Activated CD4-positive, alpha-beta T cell treated with anti-CD3 and anti-CD28 coated beads for 36 hours (primary cell): Measurements from ENCODE around the gene ROR1. TPM values are rescaled to one million over a fixed set of nuclear protein-coding genes. Genes with fewer than 3 reads are reported as not detected.
"Not testable (repeated sequence)": the region's sequence is repeated elsewhere in the genome, so short reads cannot be mapped to it uniquely, and the experiment has no call there.

Source experiments
- ATAC-seq: fragments of 200-7000 bp; cut with Tn5 transposase; one replicate; pipeline ENCODE4 v1.10.0; 2021; ENCODE audit warnings: mild to moderate bottlenecking, moderate library complexity
- CTCF ChIA-PET: fragments of 350-600 bp; sonication (Branson Sonifier 250); formaldehyde crosslinking; loops from one replicate; lab custom pipeline; 2021; ENCODE audit warnings: antibody characterized with exemption; lab: Charles Lee
- POLR2A ChIA-PET: fragments of 350-600 bp; sonication (Branson Sonifier 250); formaldehyde crosslinking; loops from one replicate; lab custom pipeline; 2021; ENCODE audit warnings: antibody characterized with exemption, inconsistent platforms; lab: Charles Lee
- DNase-seq: peaks from one replicate; pipeline ENCODE4 v3.0.0-alpha.2; 2020
- H3K27ac Mint-ChIP-seq: one replicate; pipeline ENCODE4 v1.8.0; 2021; ENCODE audit warnings: mixed read lengths
- H3K27me3 Mint-ChIP-seq: one replicate; pipeline ENCODE4 v1.8.0; 2021; ENCODE audit warnings: mixed read lengths
- H3K36me3 Mint-ChIP-seq: one replicate; pipeline ENCODE4 v1.8.0; 2021; ENCODE audit warnings: low read depth, mixed read lengths
- H3K4me1 Mint-ChIP-seq: one replicate; pipeline ENCODE4 v1.8.0; 2021; ENCODE audit warnings: mixed read lengths
- H3K4me3 Mint-ChIP-seq: one replicate; pipeline ENCODE4 v1.8.0; 2021; ENCODE audit warnings: mild to moderate bottlenecking, moderate library complexity, mixed read lengths
- H3K9me3 Mint-ChIP-seq: one replicate; pipeline ENCODE4 v1.8.0; 2021; ENCODE audit warnings: low read depth, mixed read lengths
- intact Hi-C, 2 experiments: fragments of 100-400 bp; cut with DNase I in 1 of 2; cut with micrococcal nuclease in 1 of 2; formaldehyde crosslinking; loops; one replicate each; pipeline versions ENCODE4 v1.14.2 to v1.15.1; 2022 to 2024; cut with DNase I, micrococcal nuclease
- total RNA-seq, 2 experiments: library from RNA; stranded (reverse); gene quantifications; one replicate each; pipeline ENCODE4 v1.2.3, GENCODE V29; 2021

ROR1 gene
- total RNA-seq, 2 experiments from 2014 or later = 0.21 TPM; not detected in 1

- H3K9me3 Mint-ChIP-seq, DNase-seq, H3K36me3 Mint-ChIP-seq, CTCF ChIA-PET, POLR2A ChIA-PET, intact Hi-C loops, H3K4me1 Mint-ChIP-seq, H3K27ac Mint-ChIP-seq, H3K4me3 Mint-ChIP-seq, ATAC-seq, H3K27me3 Mint-ChIP-seq: not testable (repeated sequence)
Observed at GRCh38 chr1:64104585-64104984, 330.8 kb downstream of the ROR1 start.

- ATAC-seq (no peak), DNase-seq (no peak)
- H3K4me1 Mint-ChIP-seq = no peaks in the 10 kb centered on the region
- ChIA-PET CTCF (interaction anchor here (1.0 kb wide), 1 partner anchor 30 kb away, joined by 3 read pairs; no protein-coding TSS in a partner anchor), POLR2A (no interaction called here)
- H3K27me3 Mint-ChIP-seq = peaks cover 2% of the 10 kb centered on the region
- intact Hi-C loops = no loop called here
- H3K27ac Mint-ChIP-seq = no peak overlapping the region
- H3K4me3 Mint-ChIP-seq = no peak overlapping the region
- H3K36me3 Mint-ChIP-seq = no peaks in the 10 kb centered on the region
- no peaks in the 10 kb centered on the region for H3K9me3 Mint-ChIP-seq
Observed at GRCh38 chr1:64107118-64107519, 333.3 kb downstream of the ROR1 start.

- Mint-ChIP-seq H3K27me3 (peaks cover 4% of the 10 kb centered on the region), H3K9me3 (no peaks in the 10 kb centered on the region), H3K4me1 (no peaks in the 10 kb centered on the region), H3K36me3 (no peaks in the 10 kb centered on the region), H3K27ac (no peak overlapping the region), H3K4me3 (no peak overlapping the region)
- CTCF ChIA-PET = interaction anchor here (1.0 kb wide), 1 partner anchor 29 kb away, joined by 3 read pairs; no protein-coding TSS in a partner anchor
- DNase-seq (no peak), ATAC-seq (no peak)
- POLR2A ChIA-PET = no interaction called here
- intact Hi-C loops = no loop called here
Observed at GRCh38 chr1:64107632-64108031, 333.8 kb downstream of the ROR1 start.

GRCh38 chr1:64110924-64111777 is 337.3 kb downstream of the ROR1 start:
- Mint-ChIP-seq H3K4me1 (no peaks in the 10 kb centered on the region), H3K36me3 (no peaks in the 10 kb centered on the region), H3K27me3 (peaks cover 4% of the 10 kb centered on the region), H3K4me3 (no peak overlapping the region), H3K27ac (no peak overlapping the region), H3K9me3 (no peaks in the 10 kb centered on the region)
- POLR2A ChIA-PET = no interaction called here
- CTCF ChIA-PET = interaction anchor here (0.6 to 1.4 kb wide), 3 partner anchors 26 to 531 kb away, joined by 3 to 6 read pairs (median 4); no protein-coding TSS in a partner anchor
- intact Hi-C loops = no loop called here
- DNase-seq = no peak
- no peak for ATAC-seq

GRCh38 chr1:64111787-64112186 is 338.0 kb downstream of the ROR1 start:
- POLR2A ChIA-PET = no interaction called here
- peaks cover 4% of the 10 kb centered on the region for H3K27me3 Mint-ChIP-seq
- ATAC-seq (no peak), DNase-seq (no peak)
- no peaks in the 10 kb centered on the region for H3K4me1 Mint-ChIP-seq
- H3K27ac Mint-ChIP-seq = no peak overlapping the region
- no peaks in the 10 kb centered on the region for H3K36me3 Mint-ChIP-seq
- intact Hi-C loops = no loop called here
- no peaks in the 10 kb centered on the region for H3K9me3 Mint-ChIP-seq
- H3K4me3 Mint-ChIP-seq = no peak overlapping the region
- CTCF ChIA-PET = interaction anchor here (0.6 to 1.4 kb wide), 3 partner anchors 25 to 530 kb away, joined by 3 to 6 read pairs (median 4); no protein-coding TSS in a partner anchor

GRCh38 chr1:64112281-64112680 is 338.5 kb downstream of the ROR1 start:
- POLR2A ChIA-PET = no interaction called here
- CTCF ChIA-PET = interaction anchor here (1.4 kb wide), 1 partner anchor 25 kb away, joined by 6 read pairs; no protein-coding TSS in a partner anchor
- no peaks in the 10 kb centered on the region for H3K9me3 Mint-ChIP-seq
- H3K4me3 Mint-ChIP-seq = no peak overlapping the region
- no peaks in the 10 kb centered on the region for H3K36me3 Mint-ChIP-seq
- H3K4me1 Mint-ChIP-seq = no peaks in the 10 kb centered on the region
- intact Hi-C loops = no loop called here
- H3K27me3 Mint-ChIP-seq = peaks cover 4% of the 10 kb centered on the region
- no peak for ATAC-seq
- no peak overlapping the region for H3K27ac Mint-ChIP-seq
- no peak for DNase-seq

- ChIA-PET CTCF (interaction anchor here (0.7 to 1.1 kb wide), 2 partner anchors 23 to 178 kb away, joined by 3 to 4 read pairs; no protein-coding TSS in a partner anchor), POLR2A (no interaction called here)
- no peak overlapping the region for H3K27ac Mint-ChIP-seq
- no peaks in the 10 kb centered on the region for H3K36me3 Mint-ChIP-seq
- ATAC-seq = no peak
- peaks cover 4% of the 10 kb centered on the region for H3K27me3 Mint-ChIP-seq
- DNase-seq = no peak
- H3K4me1 Mint-ChIP-seq = no peaks in the 10 kb centered on the region
- H3K4me3 Mint-ChIP-seq = no peak overlapping the region
- intact Hi-C loops = no loop called here
- H3K9me3 Mint-ChIP-seq = no peaks in the 10 kb centered on the region
Observed at GRCh38 chr1:64114012-64114525, 340.3 kb downstream of the ROR1 start.

GRCh38 chr1:64116537-64116936 is 342.7 kb downstream of the ROR1 start:
- intact Hi-C loops = no loop called here
- CTCF ChIA-PET = interaction anchor here (0.7 kb wide), 1 partner anchor 25 kb away, joined by 3 read pairs; no protein-coding TSS in a partner anchor
- H3K4me3 Mint-ChIP-seq = no peak overlapping the region

GRCh38 chr1:64117492-64117891 is 343.7 kb downstream of the ROR1 start:
- no peak overlapping the region for H3K4me3 Mint-ChIP-seq
- DNase-seq (no peak), ATAC-seq (no peak)
- POLR2A ChIA-PET = interaction anchor here (0.7 kb wide), 1 partner anchor 787 kb away, joined by 5 read pairs; no protein-coding TSS in a partner anchor
- CTCF ChIA-PET = interaction anchor here (0.6 to 1.2 kb wide), 2 partner anchors 25 to 54 kb away, joined by 3 to 4 read pairs; no protein-coding TSS in a partner anchor
- intact Hi-C loops = no loop called here
- H3K27ac Mint-ChIP-seq = no peak overlapping the region
- no peaks in the 10 kb centered on the region for H3K4me1 Mint-ChIP-seq
- no peaks in the 10 kb centered on the region for H3K36me3 Mint-ChIP-seq
- no peaks in the 10 kb centered on the region for H3K9me3 Mint-ChIP-seq
- H3K27me3 Mint-ChIP-seq = peaks cover 4% of the 10 kb centered on the region

More at GRCh38 chr1:64116537-64116936, 342.7 kb downstream of the ROR1 start:
- no peaks in the 10 kb centered on the region for H3K4me1 Mint-ChIP-seq
- no peak for DNase-seq
- no peaks in the 10 kb centered on the region for H3K36me3 Mint-ChIP-seq
- ATAC-seq = no peak
- H3K27ac Mint-ChIP-seq = no peak overlapping the region
- no peaks in the 10 kb centered on the region for H3K9me3 Mint-ChIP-seq
- peaks cover 2% of the 10 kb centered on the region for H3K27me3 Mint-ChIP-seq
- POLR2A ChIA-PET = no interaction called here

GRCh38 chr1:64121766-64122385 is 348.1 kb downstream of the ROR1 start:
- intact Hi-C loops = no loop called here
- ATAC-seq = no peak
- no peak for DNase-seq
- Mint-ChIP-seq H3K36me3 (no peaks in the 10 kb centered on the region), H3K27ac (no peak overlapping the region), H3K27me3 (peaks cover 7% of the 10 kb centered on the region), H3K9me3 (no peaks in the 10 kb centered on the region), H3K4me1 (no peaks in the 10 kb centered on the region), H3K4me3 (no peak overlapping the region)
- CTCF ChIA-PET = interaction anchor here (1.0 kb wide), 1 partner anchor 430 kb away, joined by 3 read pairs; no protein-coding TSS in a partner anchor
- POLR2A ChIA-PET = no interaction called here

- CTCF ChIA-PET = interaction anchor here (0.7 to 1.0 kb wide), 2 partner anchors 60 to 431 kb away, joined by 3 read pairs; no protein-coding TSS in a partner anchor
- Mint-ChIP-seq H3K9me3 (no peaks in the 10 kb centered on the region), H3K27ac (no peak overlapping the region), H3K4me3 (no peak overlapping the region), H3K4me1 (no peaks in the 10 kb centered on the region), H3K36me3 (no peaks in the 10 kb centered on the region), H3K27me3 (peaks cover 7% of the 10 kb centered on the region)
- DNase-seq (no peak), ATAC-seq (no peak)
- POLR2A ChIA-PET = no interaction called here
- intact Hi-C loops = no loop called here
Observed at GRCh38 chr1:64122588-64122987, 348.8 kb downstream of the ROR1 start.
